Posterior vena cava (tissue), 2 donors: ENCODE data around the gene FAM168A. TPM values are rescaled to one million over a fixed set of nuclear protein-coding genes. Genes with fewer than 3 reads are reported as not detected.

Source experiments
- total RNA-seq, 2 donors: library from RNA; stranded (reverse); fragmentation: NEBNext Ultra II Directional; extraction: Animal tissue kit (Norgen Biotek cat#: 25700); gene quantifications; one replicate each; pipeline ENCODE4 v1.2.1, GENCODE V29; 2021
- donor health status: DM: yes; HTN: yes; CAD: no.
- donor health status: DM: yes; HTN: yes; CAD: no.

FAM168A gene
- total RNA-seq, 2 donors from 2014 or later = 32.7 to 38.3 TPM

Other genes with a start within 250 kb of the FAM168A start
- gene RELT, start 221.7 kb downstream of the FAM168A start, total RNA-seq = 10 to 100 TPM in 1 of 2 donors, 1 to 10 TPM in 1; 6.3 to 10.8 TPM
- gene PLEKHB1, start 48.5 kb upstream of the FAM168A start, total RNA-seq = 1 to 10 TPM; 2.5 to 2.8 TPM
- 100 to 1,000 TPM; 118 to 140 TPM for gene RAB6A, start 163.0 kb upstream of the FAM168A start, total RNA-seq
- gene MRPL48, start 189.8 kb upstream of the FAM168A start, total RNA-seq = 10 to 100 TPM; 15.8 to 17.1 TPM